H1 (cell line): Measurements from ENCODE around the gene SH3PXD2B. TPM values are rescaled to one million over a fixed set of nuclear protein-coding genes. Genes with fewer than 3 reads are reported as not detected.
A peak's percentile ranks its signal among the peaks of the same experiment; 100 is the strongest.

ENCODE experiments used
- CTCF ChIA-PET: fragments of 300-600 bp; sonication (Branson Sonifier 250); formaldehyde crosslinking; loops from one replicate; lab custom pipeline; 2021; ENCODE audit not compliant: partially characterized antibody; lab: Charles Lee
- POLR2A ChIA-PET: fragments of 300-600 bp; sonication (Branson Sonifier 250); formaldehyde crosslinking; loops from one replicate; lab custom pipeline; 2021; ENCODE audit warnings: inconsistent platforms; ENCODE audit not compliant: partially characterized antibody; lab: Charles Lee
- DNase-seq, 2 experiments: peaks; one replicate each; pipeline versions ENCODE4 v3.0.0 to v3.0.0-alpha.2; 2010 to 2022; ENCODE audit warnings: low spot score in 2 of 2, low read depth in 1 of 2, mixed read lengths in 1 of 2
- FAIRE-seq: peaks from 2 replicates; lab custom pipeline; 2011; peaks lifted over from hg19 to GRCh38; lab: Jason Lieb, UNC
- H2AFZ ChIP-seq: 2 replicates; pipeline ENCODE4 v1.8.1; 2012; ENCODE audit warnings: low read length, inconsistent platforms
- H2AK5ac ChIP-seq: 2 replicates; pipeline ENCODE4 v1.6.1; 2013; ENCODE audit warnings: low read depth, low read length
- H2BK120ac ChIP-seq: replicated peaks from 2 replicates; pipeline ENCODE3; 2013; ENCODE audit warnings: low read depth, low read length, inconsistent platforms
- H2BK12ac ChIP-seq: 2 replicates; pipeline ENCODE4 v1.6.1; 2013; ENCODE audit warnings: low read depth, low read length
- H2BK15ac ChIP-seq: 2 replicates; pipeline ENCODE4 v1.6.1; 2013; ENCODE audit warnings: low read length
- H2BK20ac ChIP-seq: 2 replicates; pipeline ENCODE4 v1.6.1; 2013; ENCODE audit warnings: low read length
- H2BK5ac ChIP-seq: 2 replicates; pipeline ENCODE4 v1.6.1; 2013; ENCODE audit warnings: low read depth, low read length
- H3K14ac ChIP-seq: 2 replicates; pipeline ENCODE4 v1.6.1; 2013; ENCODE audit warnings: inconsistent platforms; ENCODE audit not compliant: insufficient read length
- H3K18ac ChIP-seq: 2 replicates; pipeline ENCODE4 v1.6.1; 2013; ENCODE audit warnings: low read length; ENCODE audit errors: extremely low read depth
- H3K23ac ChIP-seq: 2 replicates; pipeline ENCODE4 v1.6.1; 2013; ENCODE audit warnings: inconsistent platforms; ENCODE audit not compliant: insufficient read length
- H3K23me2 ChIP-seq: 2 replicates; pipeline ENCODE4 v1.6.1; 2013; ENCODE audit warnings: low read depth, low read length
- H3K27ac ChIP-seq: 2 replicates; pipeline ENCODE4 v1.6.1; 2011; ENCODE audit warnings: low read depth, low read length, inconsistent platforms
- H3K27me3 ChIP-seq, 4 experiments: replicated peaks in 1 of 4; 1 replicate in 1 of 4; 2 replicates in 3 of 4; pipeline versions ENCODE4 v1.6.1 to v1.8.1; 2011 to 2013; ENCODE audit warnings: low read length in 3 of 4, mild to moderate bottlenecking in 3 of 4, inconsistent platforms in 2 of 4, mixed read lengths in 2 of 4, moderate library complexity in 1 of 4; ENCODE audit not compliant: control insufficient read depth in 3 of 4, insufficient read depth in 3 of 4; ENCODE audit errors: extremely low read depth in 1 of 4
- H3K36me3 ChIP-seq, 4 experiments: 2 replicates each; pipeline versions ENCODE4 v1.6.1 to v1.8.1; 2011 to 2013; ENCODE audit warnings: mild to moderate bottlenecking in 4 of 4, low read length in 3 of 4, moderate library complexity in 2 of 4, control low read depth in 1 of 4, inconsistent platforms in 1 of 4; ENCODE audit not compliant: insufficient read depth in 4 of 4, control insufficient read depth in 2 of 4
- H3K4ac ChIP-seq: replicated peaks from 2 replicates; pipeline ENCODE3; 2013; ENCODE audit warnings: low read length, low read depth, mixed read lengths, inconsistent platforms; ENCODE audit not compliant: insufficient read length
- H3K4me1 ChIP-seq, 4 experiments: replicated peaks in 1 of 4; 1 replicate in 1 of 4; 2 replicates in 3 of 4; pipeline versions ENCODE4 v1.6.1 to v1.8.1; 2011 to 2013; ENCODE audit warnings: low read length in 3 of 4, inconsistent platforms in 2 of 4, mixed read lengths in 1 of 4; ENCODE audit not compliant: insufficient read depth in 4 of 4, control insufficient read depth in 3 of 4
- H3K4me2 ChIP-seq, 2 experiments: 2 replicates each; pipeline versions ENCODE4 v1.6.1 to v1.8.1; 2011 to 2013; ENCODE audit warnings: low read depth in 2 of 2, low read length in 2 of 2, control low read depth in 1 of 2, inconsistent platforms in 1 of 2, mild to moderate bottlenecking in 1 of 2; ENCODE audit not compliant: insufficient read depth in 1 of 2
- H3K4me3 ChIP-seq, 4 experiments: fragments of 200-600, 300-600 bp in 1 of 4; sonication (generic), shearing (Covaris generic), sonication (Bioruptor Twin) in 1 of 4; 2 replicates each; pipeline versions ENCODE4 v1.5.1 to v1.8.1; 2011 to 2016; ENCODE audit warnings: low read length in 4 of 4, low read depth in 3 of 4, control low read depth in 2 of 4, inconsistent platforms in 2 of 4, mild to moderate bottlenecking in 2 of 4, mixed read lengths in 1 of 4, moderate library complexity in 1 of 4; ENCODE audit not compliant: insufficient read depth in 2 of 4; ENCODE audit errors: extremely low read depth in 1 of 4
- H3K56ac ChIP-seq: replicated peaks from 2 replicates; pipeline ENCODE3; 2013; ENCODE audit warnings: low read depth, mild to moderate bottlenecking, mixed read lengths, low read length, inconsistent platforms; ENCODE audit not compliant: insufficient read length
- H3K79me1 ChIP-seq: 2 replicates; pipeline ENCODE4 v1.6.1; 2013; ENCODE audit warnings: low read depth, low read length, control low read depth
- H3K79me2 ChIP-seq, 2 experiments: 2 replicates each; pipeline versions ENCODE4 v1.6.1 to v1.8.1; 2012 to 2013; ENCODE audit warnings: low read length in 2 of 2, mild to moderate bottlenecking in 2 of 2, inconsistent platforms in 1 of 2; ENCODE audit not compliant: insufficient read depth in 2 of 2, control insufficient read depth in 1 of 2
- H3K9ac ChIP-seq, 4 experiments: replicated peaks in 1 of 4; 1 replicate in 1 of 4; 2 replicates in 3 of 4; pipeline versions ENCODE4 v1.6.1 to v1.8.1; 2011 to 2013; ENCODE audit warnings: low read depth in 3 of 4, low read length in 3 of 4, control low read depth in 2 of 4, mild to moderate bottlenecking in 2 of 4, moderate library complexity in 2 of 4, inconsistent platforms in 1 of 4; ENCODE audit errors: extremely low read depth in 1 of 4
- H3K9me3 ChIP-seq, 2 experiments: 2 replicates each; pipeline versions ENCODE4 v1.6.1 to v1.8.1; 2012 to 2013; ENCODE audit warnings: mild to moderate bottlenecking in 2 of 2, moderate library complexity in 2 of 2, control low read depth in 1 of 2, inconsistent platforms in 1 of 2, low read depth in 1 of 2, low read length in 1 of 2, mixed read lengths in 1 of 2; ENCODE audit not compliant: insufficient read depth in 2 of 2
- H4K20me1 ChIP-seq, 2 experiments: replicated peaks in 1 of 2; 2 replicates each; pipeline versions ENCODE3 to v1.8.1; 2011 to 2013; ENCODE audit warnings: inconsistent platforms in 2 of 2, low read length in 2 of 2, mild to moderate bottlenecking in 1 of 2; ENCODE audit not compliant: insufficient read depth in 2 of 2, control insufficient read depth in 1 of 2
- H4K5ac ChIP-seq: 2 replicates; pipeline ENCODE4 v1.6.1; 2013; ENCODE audit warnings: low read length, low read depth, mixed read lengths, inconsistent platforms; ENCODE audit not compliant: insufficient read length
- H4K8ac ChIP-seq: 2 replicates; pipeline ENCODE4 v1.8.0; 2013; ENCODE audit warnings: mild to moderate bottlenecking, moderate library complexity, low read length, inconsistent platforms; ENCODE audit not compliant: insufficient read depth; ENCODE audit errors: extremely low read depth
- H4K91ac ChIP-seq: replicated peaks from 2 replicates; pipeline ENCODE3; 2013; ENCODE audit warnings: low read length, mixed read lengths, inconsistent platforms; ENCODE audit not compliant: insufficient read length
- ASH2L ChIP-seq: fragments of 200-600, 300-600 bp; sonication (generic); IDR thresholded peaks from one replicate; pipeline ENCODE4 v1.7.1; 2017; ENCODE audit warnings: low read length
- BACH1 ChIP-seq: IDR thresholded peaks from 2 replicates; pipeline ENCODE4 v1.6.1; 2012; ENCODE audit warnings: low read length, improper control_type of control experiment
- CREB1 ChIP-seq: IDR thresholded peaks from 2 replicates; pipeline ENCODE4 v1.6.1; 2012; ENCODE audit warnings: inconsistent platforms
- NANOG ChIP-seq: IDR thresholded peaks from 2 replicates; pipeline ENCODE4 v1.6.1; 2011; ENCODE audit warnings: low read length, low read depth, mild to moderate bottlenecking, inconsistent platforms; ENCODE audit not compliant: insufficient read depth, poor library complexity, severe bottlenecking
- PHF8 ChIP-seq: fragments of 200-600 bp; sonication (generic); conservative IDR thresholded peaks from 2 replicates; pipeline ENCODE4 v1.7.1; 2012; ENCODE audit warnings: low read depth, mild to moderate bottlenecking, inconsistent platforms, low read length, moderate library complexity
- RBBP5 ChIP-seq: IDR thresholded peaks from 2 replicates; pipeline ENCODE4 v1.7.1; 2012; ENCODE audit warnings: low read depth, mild to moderate bottlenecking, inconsistent platforms, low read length, moderate library complexity, borderline replicate concordance
- TAF1 ChIP-seq: IDR thresholded peaks from 2 replicates; pipeline ENCODE4 v1.6.1; 2011; ENCODE audit warnings: mild to moderate bottlenecking, low read depth, low read length
- YY1 ChIP-seq: IDR thresholded peaks from 2 replicates; pipeline ENCODE4 v1.6.1; 2011; ENCODE audit warnings: low read depth, mild to moderate bottlenecking, low read length
- WGBS, 2 experiments: shearing (Covaris generic) in 1 of 2; methylation state at CpG; one replicate each; pipeline versions ENCODE4 v1.1.6 to v1.1.7; 2013 to 2015; ENCODE audit warnings: low lambda C conversion rate in 2 of 2, mixed read lengths in 2 of 2, inconsistent platforms in 1 of 2, low coverage in 1 of 2, missing lambda C conversion rate in 1 of 2; ENCODE audit not compliant: insufficient replicate concordance in 2 of 2, insufficient coverage in 1 of 2, insufficient read length in 1 of 2; ENCODE audit errors: extremely low coverage in 1 of 2, missing lambda C conversion rate in 1 of 2; 5-methylcytosine and 5-hydroxymethylcytosine counted together
- long read RNA-seq, 2 experiments: library from RNA in 1 of 2; library from capped mRNA in 1 of 2; stranded (forward); transcript quantifications; one replicate each; pipeline ENCODE4 v2.0.0, GENCODE V29; 2021; ENCODE audit warnings: inconsistent platforms in 1 of 2
- polyA minus RNA-seq, 3 experiments: library from RNA; depleted of rRNA, polyadenylated mRNA; stranded (reverse); fragments of >200 nt; gene quantifications; 1 replicate in 2 of 3; 2 replicates in 1 of 3; pipeline ENCODE4 v1.2.3, GENCODE V29; 2011
- polyA plus RNA-seq, 7 experiments: library from polyadenylated mRNA; depleted of rRNA in 3 of 7; stranded (reverse) in 5 of 7; unstranded in 2 of 7; fragments of >200 nt in 5 of 7; fragments of 200-250 nt in 2 of 7; gene quantifications; 1 replicate in 5 of 7; 2 replicates in 1 of 7; 4 replicates in 1 of 7; pipeline versions ENCODE4 v1.2.1 to v1.2.3, GENCODE V29; 2011 to 2013; ENCODE audit warnings: missing spikeins in 2 of 7, mixed read lengths in 2 of 7
- total RNA-seq: library from RNA; stranded (reverse); fragmentation: NEBNext Ultra II Directional; extraction: Animal tissue kit (Norgen Biotek cat#: 25700); gene quantifications from 2 replicates; pipeline ENCODE4 v1.2.1, GENCODE V29; 2021
- TF ChIP-seq, protein P1 (sequence below): IDR thresholded peaks from 2 replicates; pipeline ENCODE4 v1.6.1; 2012; ENCODE audit warnings: inconsistent platforms

SH3PXD2B gene
- total RNA-seq (72.9 and 74.9 TPM in 2 replicates), polyA plus RNA-seq (2011; rRNA removed) (25.8 and 32.9 TPM in 2 replicates), polyA minus RNA-seq (2011; rRNA and poly(A)+ RNA removed) (60.2 and 64.5 TPM in 2 replicates)
- 20.8 TPM for polyA plus RNA-seq (2011; cell fraction: cytosol; rRNA removed)
- polyA plus RNA-seq (2011; cell fraction: nucleus; rRNA removed), result 36.8 TPM
- polyA plus RNA-seq (2012, experiment 1 of 2), result 41.9 to 57.7 TPM (median 50.6 TPM) in 4 replicates
- 27.7 TPM for polyA plus RNA-seq (2012, experiment 2 of 2)
- polyA plus RNA-seq (2013, experiment 1 of 2), result 27.0 TPM
- polyA plus RNA-seq (2013, experiment 2 of 2), result 26.0 TPM
- polyA minus RNA-seq (2011; cell fraction: cytosol; rRNA and poly(A)+ RNA removed), result 37.4 TPM
- 30.4 TPM for polyA minus RNA-seq (2011; cell fraction: nucleus; rRNA and poly(A)+ RNA removed)
- long read RNA-seq, experiment 1, partial matches to known transcripts, result 2 of 45 reads
- long read RNA-seq, experiment 1, other reads (novel, unspliced or antisense), result 43 of 45 reads
- long read RNA-seq, experiment 2, result 0 reads

DNA sequence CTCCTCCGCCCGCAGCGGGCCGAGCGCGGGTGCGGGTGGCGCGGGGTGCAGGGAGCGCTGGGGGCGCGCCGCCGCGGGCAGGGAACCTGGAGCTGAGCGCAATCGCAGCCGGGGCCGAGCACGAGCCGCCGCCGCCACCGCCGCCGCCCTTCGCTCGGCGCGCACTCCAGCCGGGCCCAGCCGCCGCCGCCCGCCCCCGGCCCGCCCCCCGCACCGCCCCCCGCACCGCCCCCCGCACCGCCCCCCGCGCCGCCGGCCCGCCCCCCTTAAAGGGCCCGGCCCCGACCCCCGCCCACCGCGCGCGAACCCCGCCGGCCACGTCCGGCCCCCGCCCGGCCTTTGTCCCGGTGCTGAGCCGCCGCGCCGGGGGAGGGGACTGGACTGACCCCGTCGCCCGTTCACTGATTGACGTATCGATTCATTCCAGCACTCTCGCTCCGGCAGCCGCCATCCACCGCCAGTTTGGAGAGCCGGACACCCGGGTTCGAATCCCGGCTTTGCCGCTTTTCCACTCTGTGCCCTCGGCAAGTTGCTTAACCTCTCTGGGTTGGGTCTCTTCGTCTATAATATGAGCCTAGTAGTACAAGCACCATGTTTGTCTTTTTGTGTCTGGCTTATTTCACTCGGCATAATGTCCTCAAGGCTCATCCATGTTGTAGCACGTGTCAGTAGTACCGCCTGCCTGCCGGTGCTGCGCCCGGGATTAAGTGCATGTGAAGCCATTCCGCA, at the start of gene SH3PXD2B:
Gene SH3PXD2B, minus strand, starts transcription at position 168 of the 729 bp plus-strand sequence. CDS start 173 bp downstream, outside the sequence.
- H3K23ac ChIP-seq, result no peak within 1 kb of the TSS
- H3K27ac ChIP-seq, result peak within 1 kb of the TSS; percentile 73
- peak within 1 kb of the TSS; percentile 0 for H3K56ac ChIP-seq
- peak within 1 kb of the TSS; percentile 2 for H3K14ac ChIP-seq
- peak within 1 kb of the TSS; percentile 67 for H4K91ac ChIP-seq
- H3K23me2 ChIP-seq, result peaks cover under 1% of the 10 kb centered on the region; the same call in 1 of the 2 replicates
- peak within 1 kb of the TSS; percentile 88 for H2BK15ac ChIP-seq
- peaks cover 9% of the 10 kb centered on the region for H3K79me1 ChIP-seq
- H3K18ac ChIP-seq, result peak within 1 kb of the TSS; percentile 62; the same call in 1 of the 2 replicates
- H3K9me3 ChIP-seq, result no peaks in the 10 kb centered on the region
- peaks cover 14 to 16% of the 10 kb centered on the region in 2 experiments for H4K20me1 ChIP-seq
- peak within 1 kb of the TSS; percentile 1; the same call in 1 of the 2 replicates for H2BK20ac ChIP-seq
- H3K4me3 ChIP-seq, result peak within 1 kb of the TSS; percentile 64 to 97 (median 80)
- FAIRE-seq (peak; percentile 45), DNase-seq (peak in 1 of 2 experiments; percentile 82)
- H2BK120ac ChIP-seq, result peak within 1 kb of the TSS; percentile 65
- H3K4me1 ChIP-seq, result peaks cover 10 to 21% (median 15%) of the 10 kb centered on the region in 4 experiments
- H3K79me2 ChIP-seq, result peaks cover 2 to 38% of the 10 kb centered on the region in 2 experiments
- 20% methylated on average over 35 of the region's 89 CpGs; no CpG with 5 or more reads in 1 of the 2 experiments for WGBS, 2 experiments
- no peaks in the 10 kb centered on the region; a peak in 2 of 7 replicates for H3K27me3 ChIP-seq
- H4K5ac ChIP-seq, result peak within 1 kb of the TSS; percentile 80
- H2BK12ac ChIP-seq, result peak within 1 kb of the TSS; percentile 51; the same call in 1 of the 2 replicates
- peak within 1 kb of the TSS; percentile 51 to 73 (median 64) for H3K9ac ChIP-seq
- peak within 1 kb of the TSS; percentile 77 to 89 for H3K4me2 ChIP-seq
- POLR2A ChIA-PET, result interaction anchor here (0.5 to 0.7 kb wide), 3 partner anchors 32 to 629 kb away, joined by 3 read pairs; no protein-coding TSS in a partner anchor
- peaks cover 0 to 3% (median 0%) of the 10 kb centered on the region in 4 experiments; a peak in 2 of 8 replicates for H3K36me3 ChIP-seq
- peak within 1 kb of the TSS; percentile 4; the same call in 1 of the 2 replicates for H2AK5ac ChIP-seq
- peak within 1 kb of the TSS; percentile 50; the same call in 1 of the 2 replicates for H2AFZ ChIP-seq
- peak within 1 kb of the TSS; percentile 91 for H4K8ac ChIP-seq
- peak within 1 kb of the TSS; percentile 33 for H3K4ac ChIP-seq
- CTCF ChIA-PET, result no interaction called here
- peak within 1 kb of the TSS; percentile 10 for H2BK5ac ChIP-seq
- peak; percentile 41; the same call in 1 of the 2 replicates for TF ChIP-seq CREB1
- peak; percentile 58 for TF ChIP-seq YY1
- TF ChIP-seq PHF8, result peak; percentile 19; the same call in 1 of the 2 replicates
- peak; percentile 48 for TF ChIP-seq ASH2L
- TF ChIP-seq BACH1, result no peak
- TF ChIP-seq RBBP5, result peak; percentile 16; the same call in 1 of the 2 replicates
- TF ChIP-seq, protein P1, sequence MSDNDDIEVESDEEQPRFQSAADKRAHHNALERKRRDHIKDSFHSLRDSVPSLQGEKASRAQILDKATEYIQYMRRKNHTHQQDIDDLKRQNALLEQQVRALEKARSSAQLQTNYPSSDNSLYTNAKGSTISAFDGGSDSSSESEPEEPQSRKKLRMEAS, result peak; percentile 82
- TF ChIP-seq TAF1, result 0 out of 2 replicates have a peak, but pooled peaks have one; percentile 46
- TF ChIP-seq NANOG, result no peak
